Hematopoietic multipotent progenitor cell treated with erythropoietin and hydrocortisone succinate and interleukin-3 and kit ligand, for 15 days (in vitro differentiated cells): ENCODE data around the gene AKAP7.
"Not testable (repeated sequence)": the region's sequence is repeated elsewhere in the genome, so short reads cannot be mapped to it uniquely, and the experiment has no call there.

Source experiments
- DNase-seq: peaks from one replicate; pipeline ENCODE4 v3.0.0-alpha.2; 2015; ENCODE audit warnings: low spot score

Gene AKAP7

GRCh38 chr6:131255911-131256310 lies 120.6 kb downstream of the AKAP7 start:
- DNase-seq = no peak

- no peak for DNase-seq
These were observed 121.8 kb downstream of the AKAP7 start for GRCh38 chr6:131257104-131257503.

- no peak for DNase-seq
These were observed 122.9 kb downstream of the AKAP7 start for GRCh38 chr6:131258010-131258652.

- no peak for DNase-seq
These were observed 123.7 kb downstream of the AKAP7 start for GRCh38 chr6:131258816-131259476.

GRCh38 chr6:131260960-131261359 lies 125.7 kb downstream of the AKAP7 start:
- not testable (repeated sequence) for DNase-seq

- no peak for DNase-seq
These were observed 126.8 kb downstream of the AKAP7 start for GRCh38 chr6:131262060-131262459.

GRCh38 chr6:131265939-131266338 lies 130.7 kb downstream of the AKAP7 start:
- no peak for DNase-seq

GRCh38 chr6:131268303-131268702 lies 133.0 kb downstream of the AKAP7 start:
- no peak for DNase-seq

- no peak for DNase-seq
These were observed 134.5 kb downstream of the AKAP7 start for GRCh38 chr6:131269565-131270391.

GRCh38 chr6:131270534-131270933 lies 135.3 kb downstream of the AKAP7 start:
- DNase-seq = no peak

- no peak for DNase-seq
These were observed 140.0 kb downstream of the AKAP7 start for GRCh38 chr6:131275273-131275672.

GRCh38 chr6:131277591-131277990 lies 142.3 kb downstream of the AKAP7 start:
- no peak for DNase-seq

GRCh38 chr6:131281471-131282270 lies 146.4 kb downstream of the AKAP7 start:
- no peak for DNase-seq

GRCh38 chr6:131282365-131282764 lies 147.1 kb downstream of the AKAP7 start:
- DNase-seq = no peak

- no peak for DNase-seq
These were observed 148.4 kb downstream of the AKAP7 start for GRCh38 chr6:131283466-131284175.

- no peak for DNase-seq
These were observed 150.3 kb downstream of the AKAP7 start for GRCh38 chr6:131285548-131285947.

- no peak for DNase-seq
These were observed 151.3 kb downstream of the AKAP7 start for GRCh38 chr6:131286469-131287040.

GRCh38 chr6:131288214-131288613 lies 152.9 kb downstream of the AKAP7 start:
- no peak for DNase-seq

GRCh38 chr6:131290955-131291354 lies 155.7 kb downstream of the AKAP7 start:
- DNase-seq = no peak

- no peak for DNase-seq
These were observed 157.1 kb downstream of the AKAP7 start for GRCh38 chr6:131292145-131292938.
